Panc1 (cell line): ENCODE results near the gene SATB2. TPM values are rescaled to one million over a fixed set of nuclear protein-coding genes. Genes with fewer than 3 reads are reported as not detected.

Source experiments
- ATAC-seq: fragments of 200-7000 bp; cut with Tn5 transposase; 2 replicates; pipeline ENCODE4 v1.9.1; 2020; ENCODE audit warnings: mild to moderate bottlenecking, moderate library complexity
- BruUV-seq: library from RNA; stranded (reverse); fragments of 400-500 nt; replicated peaks from 2 replicates; lab custom pipeline; 2021; lab: Mats Ljungman, UMichigan
- CTCF ChIA-PET: fragments of 300-600 bp; sonication (Branson Sonifier 250); formaldehyde crosslinking; loops from one replicate; lab custom pipeline; 2022; ENCODE audit warnings: antibody characterized with exemption; lab: Charles Lee
- POLR2A ChIA-PET: fragments of 300-600 bp; sonication (Branson Sonifier 250); formaldehyde crosslinking; loops from one replicate; lab custom pipeline; 2022; ENCODE audit warnings: antibody characterized with exemption; lab: Charles Lee
- DNase-seq: peaks from one replicate; pipeline ENCODE4 v3.0.0-alpha.2; 2010; ENCODE audit warnings: low read depth, low spot score
- H3K27ac ChIP-seq: 2 replicates; pipeline ENCODE4 v1.5.1; 2011; ENCODE audit warnings: mild to moderate bottlenecking, low read length, inconsistent platforms
- H3K27me3 ChIP-seq: fragments of 200-500 bp; sonication (Bioruptor generic); 2 replicates; pipeline ENCODE4 v1.6.0; 2014; ENCODE audit warnings: low read length, inconsistent platforms; ENCODE audit not compliant: control insufficient read depth, insufficient read depth
- H3K36me3 ChIP-seq: fragments of 200-500 bp; sonication (Bioruptor generic); 2 replicates; pipeline ENCODE4 v1.5.1; 2014; ENCODE audit warnings: inconsistent platforms, mild to moderate bottlenecking, low read length, moderate library complexity; ENCODE audit not compliant: control insufficient read depth, insufficient read depth
- H3K4me1 ChIP-seq: 2 replicates; pipeline ENCODE4 v1.5.1; 2011; ENCODE audit warnings: inconsistent platforms, mild to moderate bottlenecking, low read length, moderate library complexity; ENCODE audit not compliant: control insufficient read depth, insufficient read depth
- H3K4me3 ChIP-seq, 2 experiments: 2 replicates each; pipeline ENCODE4 v1.5.1; 2011 to 2012; ENCODE audit warnings: low read depth in 2 of 2, low read length in 2 of 2, mild to moderate bottlenecking in 2 of 2, inconsistent platforms in 1 of 2, moderate library complexity in 1 of 2
- H3K9me3 ChIP-seq: fragments of 200-500 bp; sonication (Bioruptor generic); 2 replicates; pipeline ENCODE4 v1.5.1; 2014; ENCODE audit warnings: low read depth, mild to moderate bottlenecking, inconsistent platforms, low read length, moderate library complexity; ENCODE audit not compliant: control insufficient read depth, insufficient read depth
- CTCF ChIP-seq: fragments of 450-650 bp; IDR thresholded peaks from 2 replicates; pipeline ENCODE4 v1.5.1; 2017; ENCODE audit warnings: mild to moderate bottlenecking
- POLR2AphosphoS5 ChIP-seq: IDR thresholded peaks from 2 replicates; pipeline ENCODE4 v1.6.1; 2012; ENCODE audit warnings: mild to moderate bottlenecking, low read depth, low read length, moderate library complexity
- REST ChIP-seq, 2 experiments: IDR thresholded peaks; 2 replicates each; pipeline ENCODE4 v1.6.1; 2011 to 2012; ENCODE audit warnings: low read depth in 2 of 2, control low read depth in 1 of 2, low read length in 1 of 2, mild to moderate bottlenecking in 1 of 2, moderate library complexity in 1 of 2; ENCODE audit not compliant: insufficient read depth in 1 of 2
- SIN3A ChIP-seq: IDR thresholded peaks from 2 replicates; pipeline ENCODE4 v1.6.1; 2012; ENCODE audit warnings: low read depth, mild to moderate bottlenecking, low read length, moderate library complexity, borderline replicate concordance; ENCODE audit not compliant: insufficient read depth
- TCF7L2 ChIP-seq: IDR thresholded peaks from 2 replicates; pipeline ENCODE4 v1.6.1; 2011; ENCODE audit warnings: mild to moderate bottlenecking, low read depth, low read length, inconsistent platforms
- in situ Hi-C: cut with HindIII; loops from 2 replicates; pipeline ENCODE4 v1.10.0; 2016; ENCODE audit warnings: low sequenced_read_pairs, low pct_unique_long_range_greater_than_20kb
- intact Hi-C: fragments of 100-400 bp; cut with micrococcal nuclease; formaldehyde crosslinking; loops from one replicate; pipeline ENCODE4 v1.10.0; 2022; ENCODE audit not compliant: unreplicated experiment
- total RNA-seq: library from RNA; stranded (reverse); gene quantifications from one replicate; pipeline ENCODE4 v1.2.1, GENCODE V29; 2021; ENCODE audit not compliant: unreplicated experiment

Gene SATB2
- total RNA-seq, 1 experiment from 2014 or later: 43.2 TPM

- DNase-seq: no peak
- H3K36me3 ChIP-seq: peaks cover 40% of the 10 kb centered on the region
- no TSS peak for BruUV-seq
- no peak overlapping the region for H3K4me3 ChIP-seq
- H3K9me3 ChIP-seq: no peaks in the 10 kb centered on the region
- H3K4me1 ChIP-seq: no peaks in the 10 kb centered on the region
- no peak for ATAC-seq
- intact Hi-C loops: no loop called here
- in situ Hi-C loops: no loop called here
- no peak overlapping the region for H3K27ac ChIP-seq
- no peaks in the 10 kb centered on the region for H3K27me3 ChIP-seq
- ChIA-PET POLR2A (no interaction called here), CTCF (interaction anchor here (0.6 kb wide), 1 partner anchor 315 kb away, joined by 3 read pairs; no protein-coding TSS in a partner anchor)
- TF ChIP-seq POLR2AphosphoS5 (no peak), REST (IDR thresholded peaks at IDR 0.05; ENCODE audit: insufficient read depth in 1 of 2, low read depth in 2 of 2, low read length in 1 of 2) (no peak), TCF7L2 (no peak), SIN3A (no peak), CTCF (no peak)
These were observed 151.6 kb downstream of the SATB2 start for GRCh38 chr2:199306116-199306515.

- Histone ChIP-seq H3K27ac (no peak overlapping the region), H3K9me3 (no peaks in the 10 kb centered on the region), H3K4me1 (no peaks in the 10 kb centered on the region), H3K4me3 (no peak overlapping the region), H3K27me3 (no peaks in the 10 kb centered on the region), H3K36me3 (peaks cover 28% of the 10 kb centered on the region)
- ChIA-PET CTCF (no interaction called here), POLR2A (no interaction called here)
- BruUV-seq: no TSS peak
- no peak for ATAC-seq
- intact Hi-C loops: no loop called here
- DNase-seq: no peak
- in situ Hi-C loops: no loop called here
- TF ChIP-seq SIN3A (no peak), CTCF (no peak), REST (IDR thresholded peaks at IDR 0.05; ENCODE audit: insufficient read depth in 1 of 2, low read depth in 2 of 2, low read length in 1 of 2) (no peak), TCF7L2 (no peak), POLR2AphosphoS5 (no peak)
These were observed 154.0 kb downstream of the SATB2 start for GRCh38 chr2:199303728-199304177.
